Activated naive CD4-positive, alpha-beta T cell treated with anti-CD3 and anti-CD28 coated beads, Interleukin-2, amount 10 ng/mL, durations not matched to agents 7 days and 5 days (primary cell): ENCODE results near the gene RMND5A.

Experiments
- CTCF ChIA-PET: fragments of 350-600 bp; sonication (Branson Sonifier 250); formaldehyde crosslinking; loops from one replicate; lab custom pipeline; 2021; ENCODE audit warnings: antibody characterized with exemption; lab: Charles Lee
- DNase-seq: peaks from one replicate; pipeline ENCODE4 v3.0.0-alpha.2; 2020
- H3K27ac Mint-ChIP-seq: one replicate; pipeline ENCODE4 v1.8.0; 2021; ENCODE audit warnings: mild to moderate bottlenecking, moderate library complexity, mixed read lengths
- H3K27me3 Mint-ChIP-seq: one replicate; pipeline ENCODE4 v1.8.0; 2021; ENCODE audit warnings: mild to moderate bottlenecking, mixed read lengths
- H3K36me3 Mint-ChIP-seq: one replicate; pipeline ENCODE4 v1.8.0; 2021; ENCODE audit warnings: mixed read lengths
- H3K4me1 Mint-ChIP-seq: one replicate; pipeline ENCODE4 v1.8.0; 2021; ENCODE audit warnings: mixed read lengths
- H3K4me3 Mint-ChIP-seq: one replicate; pipeline ENCODE4 v1.8.0; 2021; ENCODE audit warnings: mild to moderate bottlenecking, moderate library complexity, mixed read lengths
- H3K9me3 Mint-ChIP-seq: one replicate; pipeline ENCODE4 v1.8.0; 2021; ENCODE audit warnings: mixed read lengths

Gene RMND5A

GRCh38 chr2:86765310-86765695, 45.2 kb downstream of the RMND5A start:
- Mint-ChIP-seq H3K27ac (no peak overlapping the region), H3K27me3 (no peaks in the 10 kb centered on the region), H3K36me3 (peaks cover 35% of the 10 kb centered on the region), H3K4me3 (no peak overlapping the region), H3K4me1 (no peaks in the 10 kb centered on the region), H3K9me3 (no peaks in the 10 kb centered on the region)
- DNase-seq, result no peak
- CTCF ChIA-PET, result interaction anchor here (1.3 to 3.2 kb wide), 6 partner anchors 10 to 543 kb away, joined by 3 to 20 read pairs (median 7); no protein-coding TSS in a partner anchor

DNA sequence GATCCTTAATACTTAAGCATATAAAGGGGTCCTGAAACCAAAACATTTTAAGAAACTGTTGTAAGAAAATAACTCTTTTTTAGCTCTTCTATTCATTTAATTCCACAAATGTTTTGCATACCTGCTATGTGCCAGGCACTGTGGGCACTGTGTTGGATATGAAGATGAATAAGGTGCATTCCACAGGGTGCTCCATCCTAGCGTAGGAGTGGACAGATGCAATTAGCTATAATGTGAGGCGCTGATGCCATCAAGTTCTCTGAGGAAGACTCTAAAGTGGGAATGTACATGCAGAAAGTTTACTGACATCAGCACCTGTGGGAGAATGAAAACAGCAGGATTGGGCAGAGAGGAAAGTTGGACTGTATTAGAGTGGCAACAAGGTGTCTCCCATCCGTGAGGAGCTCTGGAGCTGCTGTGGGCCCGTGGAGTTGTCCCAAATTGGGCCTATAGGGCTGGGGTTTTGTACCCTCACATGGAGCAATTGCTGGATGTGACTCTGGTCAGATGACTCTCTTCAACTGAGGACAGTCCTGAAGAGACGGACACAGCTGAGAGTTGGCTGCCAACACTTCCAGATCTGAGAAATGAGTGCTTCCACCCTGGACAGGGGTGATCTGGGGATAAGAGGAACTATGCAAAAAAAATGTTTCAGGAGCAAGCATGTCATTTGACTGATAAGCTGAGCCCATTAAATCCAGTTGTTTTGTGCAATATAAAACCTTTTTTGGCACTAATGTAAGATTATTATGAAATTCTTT, 48.3 kb downstream of the RMND5A start:
- CTCF ChIA-PET, result interaction anchor here (0.6 to 1.0 kb wide), 3 partner anchors 38 to 491 kb away, joined by 3 read pairs; no protein-coding TSS in a partner anchor
- H3K27ac Mint-ChIP-seq, result no peak overlapping the region

DNA sequence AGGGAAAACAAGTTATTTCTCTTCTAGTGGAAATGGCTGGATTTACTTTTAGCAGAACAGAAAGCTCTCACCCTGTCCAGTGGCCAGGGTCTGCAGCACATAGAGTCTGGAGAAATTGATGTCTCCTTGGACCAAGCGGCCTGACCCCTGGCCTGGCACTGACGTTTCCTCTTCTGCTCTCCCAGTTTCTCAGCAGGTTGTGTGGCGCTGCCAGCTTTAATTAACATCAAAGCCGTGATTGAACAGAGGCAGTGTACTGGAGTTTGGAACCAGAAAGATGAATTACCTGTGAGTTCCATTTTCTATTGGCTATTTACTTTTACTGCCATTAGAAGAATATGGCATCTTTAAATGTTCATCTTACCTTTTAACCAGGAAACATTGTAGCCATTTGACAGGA, 49.7 kb downstream of the RMND5A start:
- no peak overlapping the region for H3K27ac Mint-ChIP-seq
- H3K27me3 Mint-ChIP-seq, result no peaks in the 10 kb centered on the region
- H3K9me3 Mint-ChIP-seq, result no peaks in the 10 kb centered on the region
- no peak overlapping the region for H3K4me3 Mint-ChIP-seq
- CTCF ChIA-PET, result interaction anchor here (0.9 kb wide), 1 partner anchor 35 kb away, joined by 3 read pairs; no protein-coding TSS in a partner anchor
- no peak for DNase-seq
- H3K4me1 Mint-ChIP-seq, result no peaks in the 10 kb centered on the region
- peaks cover 59% of the 10 kb centered on the region for H3K36me3 Mint-ChIP-seq

More for the DNA sequence above, 48.3 kb downstream of the RMND5A start:
- H3K9me3 Mint-ChIP-seq, result no peaks in the 10 kb centered on the region
- no peak overlapping the region for H3K4me3 Mint-ChIP-seq
- no peaks in the 10 kb centered on the region for H3K4me1 Mint-ChIP-seq
- peaks cover 51% of the 10 kb centered on the region for H3K36me3 Mint-ChIP-seq
- no peak for DNase-seq
- no peaks in the 10 kb centered on the region for H3K27me3 Mint-ChIP-seq

GRCh38 chr2:86770816-86771301, 50.8 kb downstream of the RMND5A start:
- Mint-ChIP-seq H3K27ac (no peak overlapping the region), H3K4me1 (no peaks in the 10 kb centered on the region), H3K36me3 (peaks cover 60% of the 10 kb centered on the region), H3K9me3 (no peaks in the 10 kb centered on the region), H3K27me3 (no peaks in the 10 kb centered on the region), H3K4me3 (no peak overlapping the region)
- no peak for DNase-seq
- CTCF ChIA-PET, result no interaction called here

GRCh38 chr2:86772611-86773010, 52.5 kb downstream of the RMND5A start:
- CTCF ChIA-PET, result interaction anchor here (1.0 kb wide), 1 partner anchor 9 kb away, joined by 3 read pairs; no protein-coding TSS in a partner anchor
- Mint-ChIP-seq H3K36me3 (peaks cover 56% of the 10 kb centered on the region), H3K27me3 (no peaks in the 10 kb centered on the region), H3K9me3 (no peaks in the 10 kb centered on the region), H3K4me3 (no peak overlapping the region), H3K27ac (no peak overlapping the region), H3K4me1 (no peaks in the 10 kb centered on the region)
- DNase-seq, result no peak

- H3K9me3 Mint-ChIP-seq, result no peaks in the 10 kb centered on the region
- no peak for DNase-seq
- H3K27ac Mint-ChIP-seq, result no peak overlapping the region
- CTCF ChIA-PET, result interaction anchor here (0.6 to 2.0 kb wide), 2 partner anchors 10 to 13 kb away, joined by 3 to 8 read pairs; no protein-coding TSS in a partner anchor
- H3K4me3 Mint-ChIP-seq, result no peak overlapping the region
- H3K36me3 Mint-ChIP-seq, result peaks cover 42% of the 10 kb centered on the region
- H3K4me1 Mint-ChIP-seq, result no peaks in the 10 kb centered on the region
- no peaks in the 10 kb centered on the region for H3K27me3 Mint-ChIP-seq
Measured at GRCh38 chr2:86774862-86775261, 54.8 kb downstream of the RMND5A start.

- H3K9me3 Mint-ChIP-seq, result no peaks in the 10 kb centered on the region
- DNase-seq, result no peak
- CTCF ChIA-PET, result interaction anchor here (2.0 kb wide), 1 partner anchor 10 kb away, joined by 8 read pairs; no protein-coding TSS in a partner anchor
- H3K27ac Mint-ChIP-seq, result no peak overlapping the region
- peaks cover 39% of the 10 kb centered on the region for H3K36me3 Mint-ChIP-seq
- no peaks in the 10 kb centered on the region for H3K27me3 Mint-ChIP-seq
- H3K4me3 Mint-ChIP-seq, result no peak overlapping the region
- no peaks in the 10 kb centered on the region for H3K4me1 Mint-ChIP-seq
Measured at GRCh38 chr2:86775338-86775737, 55.2 kb downstream of the RMND5A start.

- H3K9me3 Mint-ChIP-seq, result no peaks in the 10 kb centered on the region
- no peak overlapping the region for H3K4me3 Mint-ChIP-seq
- CTCF ChIA-PET, result interaction anchor here (2.0 kb wide), 1 partner anchor 11 kb away, joined by 8 read pairs; no protein-coding TSS in a partner anchor
- no peak for DNase-seq
- H3K27me3 Mint-ChIP-seq, result no peaks in the 10 kb centered on the region
- H3K4me1 Mint-ChIP-seq, result no peaks in the 10 kb centered on the region
- peaks cover 27% of the 10 kb centered on the region for H3K36me3 Mint-ChIP-seq
- no peak overlapping the region for H3K27ac Mint-ChIP-seq
Measured at GRCh38 chr2:86776532-86776931, 56.4 kb downstream of the RMND5A start.

GRCh38 chr2:86778957-86779356, 58.9 kb downstream of the RMND5A start:
- Mint-ChIP-seq H3K36me3 (peaks cover 15% of the 10 kb centered on the region), H3K4me1 (no peaks in the 10 kb centered on the region), H3K9me3 (no peaks in the 10 kb centered on the region), H3K27me3 (peaks cover 6% of the 10 kb centered on the region), H3K27ac (no peak overlapping the region), H3K4me3 (no peak overlapping the region)
- no peak for DNase-seq
- CTCF ChIA-PET, result interaction anchor here (0.6 kb wide), 1 partner anchor 338 kb away, joined by 4 read pairs; no protein-coding TSS in a partner anchor

DNA sequence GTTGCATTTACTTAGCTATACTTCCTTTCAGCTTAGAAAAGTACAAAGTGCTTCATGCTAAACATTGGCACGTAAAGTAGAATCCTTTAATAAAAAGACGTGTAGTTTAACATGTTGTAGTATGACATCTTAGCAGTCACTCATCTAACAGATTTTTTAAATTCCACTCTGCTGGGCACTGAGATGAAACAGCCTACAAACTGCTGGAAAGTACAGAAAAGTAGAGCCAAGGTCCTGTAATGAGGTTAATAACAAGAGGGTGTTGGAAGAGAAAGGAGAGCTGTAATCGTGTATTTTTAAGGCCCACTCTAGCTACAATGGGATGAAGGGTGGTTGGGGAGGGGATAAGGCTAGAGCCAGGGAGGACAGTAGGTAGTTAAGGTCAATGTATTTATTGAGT, 59.9 kb downstream of the RMND5A start:
- no peak for DNase-seq
- Mint-ChIP-seq H3K4me1 (no peaks in the 10 kb centered on the region), H3K9me3 (no peaks in the 10 kb centered on the region), H3K27me3 (peaks cover 8% of the 10 kb centered on the region), H3K4me3 (no peak overlapping the region), H3K27ac (no peak overlapping the region), H3K36me3 (peaks cover 6% of the 10 kb centered on the region)
- CTCF ChIA-PET, result interaction anchor here (0.7 to 2.3 kb wide), 4 partner anchors 8 to 29 kb away, joined by 3 to 11 read pairs (median 3); no protein-coding TSS in a partner anchor

GRCh38 chr2:86781363-86781762, 61.3 kb downstream of the RMND5A start:
- H3K4me1 Mint-ChIP-seq, result no peaks in the 10 kb centered on the region
- no peak overlapping the region for H3K4me3 Mint-ChIP-seq
- peaks cover 22% of the 10 kb centered on the region for H3K27me3 Mint-ChIP-seq
- no peak for DNase-seq
- peaks cover 5% of the 10 kb centered on the region for H3K36me3 Mint-ChIP-seq
- CTCF ChIA-PET, result interaction anchor here (1.0 to 2.3 kb wide), 3 partner anchors 9 to 27 kb away, joined by 3 to 11 read pairs (median 3); no protein-coding TSS in a partner anchor
- H3K27ac Mint-ChIP-seq, result no peak overlapping the region
- H3K9me3 Mint-ChIP-seq, result no peaks in the 10 kb centered on the region

DNA sequence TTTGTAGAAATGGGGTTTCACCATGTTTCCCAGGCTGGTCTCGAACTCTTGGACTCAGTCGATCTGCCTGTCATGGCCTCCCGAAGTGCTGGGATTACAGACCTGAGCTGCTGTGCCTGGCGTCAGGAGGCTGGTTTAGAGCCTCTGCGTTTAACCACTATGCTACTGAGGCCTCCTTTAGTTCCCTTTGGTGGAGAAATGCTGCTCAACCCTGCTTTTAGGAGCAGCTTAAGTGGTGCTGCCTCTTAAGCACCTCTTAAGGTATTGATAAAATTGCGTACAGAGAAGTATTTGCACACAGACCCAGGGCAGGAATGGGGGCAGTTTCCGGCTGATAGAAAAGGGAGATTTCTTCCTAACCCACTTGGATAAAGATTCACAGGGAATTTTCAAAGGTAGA, 62.7 kb downstream of the RMND5A start:
- CTCF ChIA-PET, result no interaction called here
- no peaks in the 10 kb centered on the region for H3K36me3 Mint-ChIP-seq
- no peaks in the 10 kb centered on the region for H3K9me3 Mint-ChIP-seq
- H3K4me1 Mint-ChIP-seq, result no peaks in the 10 kb centered on the region
- H3K27me3 Mint-ChIP-seq, result peaks cover 26% of the 10 kb centered on the region
- no peak for DNase-seq
- H3K4me3 Mint-ChIP-seq, result no peak overlapping the region
- H3K27ac Mint-ChIP-seq, result no peak overlapping the region

DNA sequence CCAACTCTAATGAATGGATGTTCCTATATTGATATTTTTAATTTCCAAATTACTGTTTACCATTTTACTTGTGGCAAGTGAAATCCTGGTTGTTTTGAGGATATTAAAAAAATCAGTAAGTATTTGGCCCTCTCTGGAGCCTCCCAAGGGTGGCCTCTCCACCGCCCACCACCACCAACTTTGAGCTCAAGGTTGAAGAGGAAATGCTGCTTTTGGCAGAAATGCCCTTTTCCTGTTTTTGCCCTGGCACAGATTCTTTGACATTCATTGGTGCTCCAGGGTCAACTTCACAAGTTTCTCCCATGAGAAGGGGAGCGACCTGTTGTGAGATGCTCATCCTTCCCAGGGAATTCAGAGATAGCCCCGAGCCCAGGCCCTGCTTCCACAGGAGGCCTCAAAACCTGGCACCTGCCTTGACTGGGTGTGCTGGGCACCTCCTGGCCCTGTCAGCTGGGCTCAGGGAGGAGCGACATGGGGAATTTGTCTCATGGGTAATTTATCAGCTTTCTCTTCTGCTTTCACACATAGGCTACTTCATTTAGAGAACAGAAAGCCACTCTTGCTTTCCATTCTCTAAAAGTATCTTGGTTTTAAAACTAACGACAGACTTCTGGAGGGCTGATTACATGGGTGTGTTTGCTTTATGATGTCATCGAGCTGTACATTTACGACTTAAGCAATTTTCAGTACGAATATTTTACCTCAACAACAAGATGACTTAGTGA, 63.7 kb downstream of the RMND5A start:
- no peak overlapping the region for H3K27ac Mint-ChIP-seq
- peaks cover 37% of the 10 kb centered on the region for H3K27me3 Mint-ChIP-seq
- peaks cover 2% of the 10 kb centered on the region for H3K4me1 Mint-ChIP-seq
- H3K4me3 Mint-ChIP-seq, result no peak overlapping the region
- H3K36me3 Mint-ChIP-seq, result no peaks in the 10 kb centered on the region
- no peak for DNase-seq
- H3K9me3 Mint-ChIP-seq, result no peaks in the 10 kb centered on the region
- CTCF ChIA-PET, result no interaction called here

DNA sequence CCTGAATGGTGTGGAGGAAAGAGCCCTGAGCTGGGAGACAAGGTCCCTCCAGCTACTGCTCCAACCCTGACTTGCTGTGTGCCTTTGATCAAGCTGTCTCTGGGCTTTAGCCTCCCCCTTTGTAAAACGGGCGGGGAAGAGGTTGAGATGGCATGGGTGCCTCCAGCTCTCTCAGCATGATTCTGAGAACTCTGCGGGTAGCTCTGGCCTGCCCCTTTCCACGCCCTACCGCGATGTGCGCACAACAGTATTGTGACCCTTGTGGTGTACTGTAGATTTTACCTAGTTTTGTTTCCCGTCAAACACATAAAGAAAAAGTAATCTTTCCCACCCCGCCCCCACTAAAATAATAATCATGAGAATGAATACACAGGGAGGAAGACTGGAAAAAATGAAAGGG, 65.4 kb downstream of the RMND5A start:
- Mint-ChIP-seq H3K36me3 (peaks cover 1% of the 10 kb centered on the region), H3K4me3 (no peak overlapping the region), H3K27ac (no peak overlapping the region), H3K9me3 (no peaks in the 10 kb centered on the region), H3K4me1 (peaks cover 9% of the 10 kb centered on the region), H3K27me3 (peaks cover 53% of the 10 kb centered on the region)
- DNase-seq, result no peak
- CTCF ChIA-PET, result no interaction called here
